ENCODE data around the gene ELF4. TPM values are rescaled to one million over a fixed set of nuclear protein-coding genes. Genes with fewer than 3 reads are reported as not detected.

The ELF4 gene
- total and polyA plus RNA-seq, 2 of the 4 experiments (the other 2 are of a cell fraction) = 10.9 to 19.0 TPM

DNA sequence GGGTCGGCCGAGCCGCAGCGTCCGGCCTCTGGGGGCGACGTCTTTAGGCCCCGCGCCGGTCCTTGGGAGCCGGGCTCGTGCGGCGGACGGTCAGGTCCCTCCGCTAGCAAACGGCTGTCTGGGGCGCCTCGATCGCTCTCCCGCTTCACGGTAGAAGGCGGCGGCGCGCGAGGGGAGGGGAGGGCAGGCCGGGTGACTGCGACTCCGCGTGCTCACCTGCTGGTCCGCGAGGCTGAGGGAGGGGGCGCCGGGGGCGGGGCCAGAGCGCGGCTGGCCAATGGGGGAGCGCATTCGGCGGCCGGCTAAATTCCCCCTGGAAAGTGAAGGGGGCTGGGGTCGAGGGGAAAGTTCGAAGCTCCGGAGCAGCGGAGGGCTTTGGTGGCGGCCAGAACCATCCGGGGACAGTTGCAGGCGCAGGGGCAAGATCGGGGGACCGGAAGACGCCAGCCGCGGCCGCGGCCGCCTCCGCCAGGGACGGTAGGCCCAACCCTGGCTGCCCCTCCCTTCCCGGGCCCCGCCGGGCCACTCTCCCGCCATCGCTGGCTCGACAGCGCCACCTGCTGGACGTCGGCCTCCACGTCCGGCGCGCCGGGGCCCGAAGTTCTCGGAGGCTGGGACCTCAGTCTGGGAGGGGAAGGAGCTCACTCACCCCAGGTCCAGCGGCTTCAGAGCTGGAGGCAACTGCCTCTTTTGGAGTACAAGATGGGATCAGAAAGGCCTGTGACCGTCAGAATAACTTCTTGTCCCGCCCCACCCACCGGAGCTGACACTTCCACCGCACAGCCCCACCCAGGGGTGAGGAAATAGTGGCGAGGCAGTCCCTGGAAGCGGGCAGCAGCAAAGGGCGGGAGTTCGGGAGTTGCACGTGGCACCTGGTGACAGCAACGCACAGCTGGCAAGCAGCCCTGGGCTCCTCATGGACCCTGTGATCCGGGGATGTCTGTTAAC lies 49.9 kb downstream of the ELF4 start (continued):
- TF ChIP-seq NFE2L2 (IDR thresholded peaks at IDR 0.05; ENCODE audit: low read depth, low read length) (no peak), BHLHE40 (IDR thresholded peaks at IDR 0.05; ENCODE audit: low read depth, low read length) (no peak), MXI1 (IDR thresholded peaks at IDR 0.05; ENCODE audit: borderline replicate concordance, low read depth, low read length) (0 out of 2 replicates have a peak, but pooled peaks have one; percentile 20), SMC3 (IDR thresholded peaks at IDR 0.05; ENCODE audit: low read depth, low read length) (peak; percentile 67)

DNA sequence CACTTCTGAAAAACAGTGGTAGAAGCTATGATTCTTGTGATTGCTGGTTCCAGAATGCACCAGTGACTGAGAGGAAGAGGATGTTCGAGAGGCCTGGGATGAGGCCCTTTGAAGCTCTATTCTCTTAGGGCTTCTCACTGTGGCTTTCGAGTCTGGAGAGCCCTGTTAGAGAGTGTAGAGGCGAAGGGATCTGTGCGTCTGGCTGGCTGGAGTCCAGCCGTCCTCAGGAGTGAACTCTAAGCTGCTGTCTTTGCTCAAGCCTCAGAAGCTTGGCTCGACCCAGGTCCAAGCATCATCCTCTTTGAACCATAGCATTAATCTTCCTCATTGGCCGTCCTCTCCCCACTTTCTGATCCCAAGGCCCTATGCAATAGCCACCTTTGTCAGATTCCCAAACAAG lies 51.6 kb downstream of the ELF4 start:
- Histone ChIP-seq H2BK20ac (ENCODE audit: low read depth, low read length) (no peak overlapping the region), H4K91ac (ENCODE audit: insufficient read depth, low read depth, low read length) (no peak overlapping the region), H3K36me3 (ENCODE audit: control insufficient read depth, insufficient read depth, low read length) (no peaks in the 10 kb centered on the region; the same call in 1 of the 2 replicates), H2AK5ac (ENCODE audit: low read depth, low read length) (no peak overlapping the region), H4K5ac (ENCODE audit: low read depth, low read length) (no peak overlapping the region), H3K4me2 (ENCODE audit: low read depth, low read length) (no peak overlapping the region), H3K4me1 (ENCODE audit: control insufficient read depth, insufficient read depth, low read length) (peaks cover 3% of the 10 kb centered on the region; the same call in 1 of the 2 replicates), H3K9me1 (ENCODE audit: insufficient read depth, low read length) (no peaks in the 10 kb centered on the region), H2AFZ (replicated peaks; ENCODE audit: low read length, poor library complexity) (no peak overlapping the region), H3K14ac (replicated peaks; ENCODE audit: low read depth, low read length) (no peak overlapping the region), H3K27ac (ENCODE audit: insufficient read depth, low read length) (no peak overlapping the region), H2BK15ac (ENCODE audit: low read depth, low read length) (no peak overlapping the region), H3K56ac (ENCODE audit: extremely low read depth, insufficient read depth, low read length) (no peak overlapping the region), H3K4me3 (ENCODE audit: insufficient read depth, low read depth, low read length) (no peak overlapping the region), H3K9me3 (ENCODE audit: control insufficient read depth, insufficient read depth, low read length) (no peaks in the 10 kb centered on the region), H3K9ac (ENCODE audit: low read depth, low read length) (no peak overlapping the region), H3K18ac (ENCODE audit: low read depth, low read length) (no peak overlapping the region), H4K20me1 (ENCODE audit: insufficient read depth, low read length) (no peaks in the 10 kb centered on the region; the same call in 1 of the 2 replicates), H2BK120ac (ENCODE audit: low read depth, low read length) (no peak overlapping the region), H4K8ac (ENCODE audit: low read depth in 2 of 2, low read length in 2 of 2) (no peak overlapping the region), H3K79me1 (ENCODE audit: low read depth in 1 of 2, low read length in 2 of 2) (no peaks in the 10 kb centered on the region), H3K27me3 (ENCODE audit: control insufficient read depth, insufficient read depth, low read length) (no peaks in the 10 kb centered on the region; the same call in 1 of the 2 replicates), H2AK9ac (replicated peaks; ENCODE audit: low read depth, low read length, poor library complexity) (no peak overlapping the region), H3K23ac (ENCODE audit: low read depth, low read length) (no peak overlapping the region), H3K4ac (ENCODE audit: low read depth, low read length) (no peak overlapping the region), H2BK5ac (ENCODE audit: low read depth, low read length, poor library complexity, severe bottlenecking) (no peak overlapping the region)
- DNase-seq (no peak), ATAC-seq (ENCODE audit: low read depth) (no peak)
- BruUV-seq (replicated peaks) = no TSS peak
- intact Hi-C loops (cut with micrococcal nuclease) = no loop called here
- POLR2A ChIA-PET (ENCODE audit: unreplicated experiment) = no interaction called here
- WGBS, 2 experiments (ENCODE audit: extremely low coverage in 2 of 2, insufficient read length in 1 of 2) = 40% methylated on average over 2 of the region's 7 CpGs; no CpG with 5 or more reads in 1 of the 2 experiments
- dilution Hi-C loops (cut with HindIII; ENCODE audit: low sequenced_read_pairs, unreplicated experiment) = no loop called here
- CTCF ChIA-PET = no interaction called here
- in situ Hi-C loops (cut with MboI; ENCODE audit: low sequenced_read_pairs) = no loop called here
- TF ChIP-seq, protein P1, sequence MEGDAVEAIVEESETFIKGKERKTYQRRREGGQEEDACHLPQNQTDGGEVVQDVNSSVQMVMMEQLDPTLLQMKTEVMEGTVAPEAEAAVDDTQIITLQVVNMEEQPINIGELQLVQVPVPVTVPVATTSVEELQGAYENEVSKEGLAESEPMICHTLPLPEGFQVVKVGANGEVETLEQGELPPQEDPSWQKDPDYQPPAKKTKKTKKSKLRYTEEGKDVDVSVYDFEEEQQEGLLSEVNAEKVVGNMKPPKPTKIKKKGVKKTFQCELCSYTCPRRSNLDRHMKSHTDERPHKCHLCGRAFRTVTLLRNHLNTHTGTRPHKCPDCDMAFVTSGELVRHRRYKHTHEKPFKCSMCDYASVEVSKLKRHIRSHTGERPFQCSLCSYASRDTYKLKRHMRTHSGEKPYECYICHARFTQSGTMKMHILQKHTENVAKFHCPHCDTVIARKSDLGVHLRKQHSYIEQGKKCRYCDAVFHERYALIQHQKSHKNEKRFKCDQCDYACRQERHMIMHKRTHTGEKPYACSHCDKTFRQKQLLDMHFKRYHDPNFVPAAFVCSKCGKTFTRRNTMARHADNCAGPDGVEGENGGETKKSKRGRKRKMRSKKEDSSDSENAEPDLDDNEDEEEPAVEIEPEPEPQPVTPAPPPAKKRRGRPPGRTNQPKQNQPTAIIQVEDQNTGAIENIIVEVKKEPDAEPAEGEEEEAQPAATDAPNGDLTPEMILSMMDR (conservative IDR thresholded peaks at IDR 0.05; ENCODE audit: low read depth, low read length) = no peak
- TF ChIP-seq MXI1 (IDR thresholded peaks at IDR 0.05; ENCODE audit: borderline replicate concordance, low read depth, low read length) (no peak), MAZ (IDR thresholded peaks at IDR 0.05; ENCODE audit: borderline replicate concordance, low read depth, low read length) (no peak), RAD21 (IDR thresholded peaks at IDR 0.05; ENCODE audit: low read length) (no peak), RCOR1 (IDR thresholded peaks at IDR 0.05; ENCODE audit: insufficient replicate concordance, low read length) (no peak), SMC3 (IDR thresholded peaks at IDR 0.05; ENCODE audit: low read depth, low read length) (no peak), BHLHE40 (IDR thresholded peaks at IDR 0.05; ENCODE audit: low read depth, low read length) (no peak), CEBPB (IDR thresholded peaks at IDR 0.05; ENCODE audit: low read depth, low read length) (no peak), NFE2L2 (IDR thresholded peaks at IDR 0.05; ENCODE audit: low read depth, low read length) (no peak), FOS (IDR thresholded peaks at IDR 0.05; ENCODE audit: low read depth, low read length) (no peak), MAFK (IDR thresholded peaks at IDR 0.05; ENCODE audit: low read depth, low read length) (no peak), CHD1 (IDR thresholded peaks at IDR 0.05; ENCODE audit: low read depth, low read length) (no peak)
- TF ChIP-seq, protein P2, sequence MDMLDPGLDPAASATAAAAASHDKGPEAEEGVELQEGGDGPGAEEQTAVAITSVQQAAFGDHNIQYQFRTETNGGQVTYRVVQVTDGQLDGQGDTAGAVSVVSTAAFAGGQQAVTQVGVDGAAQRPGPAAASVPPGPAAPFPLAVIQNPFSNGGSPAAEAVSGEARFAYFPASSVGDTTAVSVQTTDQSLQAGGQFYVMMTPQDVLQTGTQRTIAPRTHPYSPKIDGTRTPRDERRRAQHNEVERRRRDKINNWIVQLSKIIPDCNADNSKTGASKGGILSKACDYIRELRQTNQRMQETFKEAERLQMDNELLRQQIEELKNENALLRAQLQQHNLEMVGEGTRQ (IDR thresholded peaks at IDR 0.05; ENCODE audit: low read depth, low read length) = no peak
